Measurements from ENCODE around the gene KBTBD7. TPM values are rescaled to one million over a fixed set of nuclear protein-coding genes. Genes with fewer than 3 reads are reported as not detected.

KBTBD7 gene
- total RNA-seq, 1 donor from 2014 or later: 8.4 TPM

- DNase-seq (no peak), ATAC-seq (no peak)
- no peaks in the 10 kb centered on the region for H3K36me3 ChIP-seq
- TF ChIP-seq, protein P1, sequence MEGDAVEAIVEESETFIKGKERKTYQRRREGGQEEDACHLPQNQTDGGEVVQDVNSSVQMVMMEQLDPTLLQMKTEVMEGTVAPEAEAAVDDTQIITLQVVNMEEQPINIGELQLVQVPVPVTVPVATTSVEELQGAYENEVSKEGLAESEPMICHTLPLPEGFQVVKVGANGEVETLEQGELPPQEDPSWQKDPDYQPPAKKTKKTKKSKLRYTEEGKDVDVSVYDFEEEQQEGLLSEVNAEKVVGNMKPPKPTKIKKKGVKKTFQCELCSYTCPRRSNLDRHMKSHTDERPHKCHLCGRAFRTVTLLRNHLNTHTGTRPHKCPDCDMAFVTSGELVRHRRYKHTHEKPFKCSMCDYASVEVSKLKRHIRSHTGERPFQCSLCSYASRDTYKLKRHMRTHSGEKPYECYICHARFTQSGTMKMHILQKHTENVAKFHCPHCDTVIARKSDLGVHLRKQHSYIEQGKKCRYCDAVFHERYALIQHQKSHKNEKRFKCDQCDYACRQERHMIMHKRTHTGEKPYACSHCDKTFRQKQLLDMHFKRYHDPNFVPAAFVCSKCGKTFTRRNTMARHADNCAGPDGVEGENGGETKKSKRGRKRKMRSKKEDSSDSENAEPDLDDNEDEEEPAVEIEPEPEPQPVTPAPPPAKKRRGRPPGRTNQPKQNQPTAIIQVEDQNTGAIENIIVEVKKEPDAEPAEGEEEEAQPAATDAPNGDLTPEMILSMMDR (IDR thresholded peaks at IDR 0.05): no peak
- H3K27me3 ChIP-seq (ENCODE audit: low read depth): no peaks in the 10 kb centered on the region
- H3K4me3 ChIP-seq: no peak overlapping the region
- peaks cover 9% of the 10 kb centered on the region for H3K9me3 ChIP-seq
- no peak overlapping the region for H3K27ac ChIP-seq
- intact Hi-C loops (cut with DNase I): no loop called here
- H3K4me1 ChIP-seq: no peaks in the 10 kb centered on the region
These were observed 9.4 kb upstream of the KBTBD7 start for GRCh38 chr13:41203810-41204209.

DNA sequence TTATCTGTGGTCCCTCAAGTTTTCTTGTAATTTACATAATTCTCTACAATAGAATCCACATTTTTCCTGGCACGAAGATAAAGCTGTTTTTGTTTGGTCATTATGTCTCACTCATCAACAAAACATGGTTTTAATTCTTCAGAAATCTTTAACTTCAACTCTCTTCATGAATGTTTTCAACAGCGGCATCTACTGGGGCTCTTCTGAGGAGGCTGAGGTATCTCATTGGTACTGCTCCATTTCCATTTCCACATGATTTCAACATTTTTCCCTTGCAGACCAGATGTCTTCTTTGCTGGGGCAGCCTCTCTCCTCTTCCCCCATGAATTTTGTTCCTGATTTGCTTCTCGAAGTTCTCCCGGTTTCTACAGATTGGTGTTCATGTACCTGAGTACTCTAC, 5.8 kb upstream of the KBTBD7 start:
- TF ChIP-seq, protein P1 (IDR thresholded peaks at IDR 0.05): no peak
- no peaks in the 10 kb centered on the region for H3K4me1 ChIP-seq
- no peak overlapping the region for H3K4me3 ChIP-seq
- H3K36me3 ChIP-seq: no peaks in the 10 kb centered on the region
- no peaks in the 10 kb centered on the region for H3K9me3 ChIP-seq
- ATAC-seq (no peak), DNase-seq (no peak)
- no peak overlapping the region for H3K27ac ChIP-seq
- intact Hi-C loops (cut with DNase I): no loop called here
- no peaks in the 10 kb centered on the region for H3K27me3 ChIP-seq (ENCODE audit: low read depth)

DNA sequence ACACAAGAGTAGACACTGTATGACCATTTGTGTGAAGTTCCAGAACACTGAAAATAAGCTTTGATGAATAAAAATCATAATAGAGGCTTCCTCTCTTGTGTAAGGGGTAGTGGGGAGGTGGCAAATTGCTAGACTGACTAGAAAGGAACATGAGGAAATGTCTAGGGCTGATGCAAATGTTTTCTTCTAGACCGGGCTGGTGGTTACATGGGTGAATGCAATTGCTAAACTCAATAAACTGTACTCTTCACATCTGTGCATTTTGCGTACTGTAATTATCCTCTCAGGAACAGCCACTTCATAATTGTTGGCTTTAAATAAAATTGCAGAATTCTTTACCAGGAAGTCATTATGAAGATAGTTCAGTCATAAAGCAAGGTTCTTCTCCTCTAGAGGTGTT, 5.2 kb upstream of the KBTBD7 start:
- ATAC-seq: no peak
- H3K36me3 ChIP-seq: no peaks in the 10 kb centered on the region
- no peaks in the 10 kb centered on the region for H3K9me3 ChIP-seq
- H3K4me3 ChIP-seq: no peak overlapping the region
- intact Hi-C loops (cut with DNase I): no loop called here
- TF ChIP-seq, protein P1 (IDR thresholded peaks at IDR 0.05): no peak
- no peaks in the 10 kb centered on the region for H3K27me3 ChIP-seq (ENCODE audit: low read depth)
- H3K4me1 ChIP-seq: no peaks in the 10 kb centered on the region
- DNase-seq: no peak
- H3K27ac ChIP-seq: no peak overlapping the region

DNA sequence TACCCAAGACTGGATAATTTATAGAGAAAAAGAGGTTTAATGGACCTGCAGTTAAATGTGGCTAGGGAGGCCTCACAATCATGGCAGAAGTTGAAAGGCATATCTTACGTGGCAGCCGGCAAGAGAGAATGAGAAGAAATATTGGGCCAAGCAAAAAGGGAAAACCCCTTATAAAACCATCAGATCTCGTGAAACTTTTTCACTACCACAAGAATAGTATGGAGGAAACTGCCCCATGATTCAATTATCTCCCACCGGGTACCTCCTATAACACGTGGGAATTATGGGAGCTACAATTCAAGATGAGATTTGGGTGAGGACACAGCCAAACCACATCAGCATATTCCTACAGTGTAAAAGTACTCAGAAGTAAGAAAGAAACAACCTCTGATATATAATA, 4.7 kb upstream of the KBTBD7 start:
- Histone ChIP-seq H3K27me3 (ENCODE audit: low read depth) (no peaks in the 10 kb centered on the region), H3K4me3 (no peak overlapping the region), H3K4me1 (no peaks in the 10 kb centered on the region), H3K9me3 (no peaks in the 10 kb centered on the region), H3K36me3 (no peaks in the 10 kb centered on the region), H3K27ac (no peak overlapping the region)
- TF ChIP-seq, protein P1 (IDR thresholded peaks at IDR 0.05): no peak
- no peak for DNase-seq
- ATAC-seq: no peak
- intact Hi-C loops (cut with DNase I): no loop called here

GRCh38 chr13:41196620-41197019, 2.3 kb upstream of the KBTBD7 start:
- ATAC-seq: no peak
- Histone ChIP-seq H3K27ac (no peak overlapping the region), H3K9me3 (no peaks in the 10 kb centered on the region), H3K27me3 (ENCODE audit: low read depth) (no peaks in the 10 kb centered on the region), H3K4me3 (no peak overlapping the region), H3K36me3 (no peaks in the 10 kb centered on the region), H3K4me1 (peaks cover 20% of the 10 kb centered on the region)
- DNase-seq: no peak
- TF ChIP-seq, protein P1 (IDR thresholded peaks at IDR 0.05): no peak
- intact Hi-C loops (cut with DNase I): no loop called here

DNA sequence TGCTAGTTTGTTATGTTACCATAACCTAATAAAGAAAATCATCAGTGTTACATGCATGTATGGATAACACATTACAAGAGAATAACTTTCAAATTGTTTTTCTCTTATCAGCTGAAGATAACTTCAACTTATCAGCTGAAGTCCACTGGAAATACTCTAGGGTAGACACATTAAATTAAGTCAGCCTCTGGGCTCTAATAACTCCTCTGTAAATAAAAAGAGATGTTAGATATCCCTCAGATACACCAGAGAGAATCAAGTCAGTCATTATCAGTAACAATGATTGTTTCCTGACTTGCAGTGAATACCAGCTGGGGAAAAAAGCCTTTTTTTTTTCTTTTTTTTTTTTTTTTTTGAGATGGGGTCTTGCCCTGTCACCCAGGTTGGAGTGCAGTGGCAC, 1.6 kb upstream of the KBTBD7 start:
- DNase-seq: no peak
- Histone ChIP-seq H3K36me3 (no peaks in the 10 kb centered on the region), H3K9me3 (no peaks in the 10 kb centered on the region), H3K4me1 (peaks cover 20% of the 10 kb centered on the region), H3K27me3 (ENCODE audit: low read depth) (no peaks in the 10 kb centered on the region), H3K27ac (no peak overlapping the region), H3K4me3 (no peak overlapping the region)
- intact Hi-C loops (cut with DNase I): no loop called here
- ATAC-seq: no peak
- TF ChIP-seq, protein P1 (IDR thresholded peaks at IDR 0.05): no peak

Data from lower lobe of right lung (tissue), 2 donors.